Astrocyte of the hippocampus (primary cell): Measurements from ENCODE around the gene TGFBR2.

Source experiments
- DNase-seq: peaks from one replicate; pipeline ENCODE4 v3.0.0; 2011; ENCODE audit warnings: low read depth, low spot score

Gene TGFBR2

DNA sequence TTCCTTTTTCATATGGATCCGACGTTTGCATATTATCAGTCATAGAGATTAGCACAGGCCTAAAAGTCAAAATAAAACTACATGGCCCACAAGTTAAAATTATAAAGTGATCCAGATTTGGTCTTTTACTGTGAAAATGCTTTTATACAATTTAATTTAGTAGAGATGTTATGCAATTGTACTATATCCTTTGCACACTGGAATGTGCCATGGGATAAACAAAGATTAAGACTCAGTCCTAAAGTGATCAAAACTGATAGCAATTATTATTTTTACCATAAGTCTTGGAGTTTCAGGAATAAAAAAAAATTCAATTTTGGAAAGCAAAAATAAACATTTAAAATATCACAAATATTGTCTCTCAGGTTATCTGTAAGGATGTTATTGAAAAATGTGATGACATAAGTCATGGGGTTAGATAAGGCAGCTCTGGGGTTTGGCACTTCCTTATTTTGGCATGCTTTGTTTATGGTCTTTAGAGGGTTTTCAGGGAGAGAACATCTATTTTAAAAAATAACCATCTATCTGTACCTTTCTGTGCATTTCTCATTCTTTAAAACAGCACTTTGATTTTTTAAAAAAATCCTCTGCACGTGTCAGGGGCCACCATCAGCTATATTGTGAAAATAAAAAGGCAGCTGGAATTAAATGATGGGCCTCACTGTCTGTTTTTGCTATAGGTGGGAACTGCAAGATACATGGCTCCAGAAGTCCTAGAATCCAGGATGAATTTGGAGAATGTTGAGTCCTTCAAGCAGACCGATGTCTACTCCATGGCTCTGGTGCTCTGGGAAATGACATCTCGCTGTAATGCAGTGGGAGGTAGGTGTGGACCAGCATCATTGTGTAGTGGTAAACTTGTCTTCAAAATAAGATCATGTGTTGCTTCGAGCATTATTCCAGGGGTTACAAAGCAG lies 67.3 kb downstream of the TGFBR2 start:
- DNase-seq: no peak

DNA sequence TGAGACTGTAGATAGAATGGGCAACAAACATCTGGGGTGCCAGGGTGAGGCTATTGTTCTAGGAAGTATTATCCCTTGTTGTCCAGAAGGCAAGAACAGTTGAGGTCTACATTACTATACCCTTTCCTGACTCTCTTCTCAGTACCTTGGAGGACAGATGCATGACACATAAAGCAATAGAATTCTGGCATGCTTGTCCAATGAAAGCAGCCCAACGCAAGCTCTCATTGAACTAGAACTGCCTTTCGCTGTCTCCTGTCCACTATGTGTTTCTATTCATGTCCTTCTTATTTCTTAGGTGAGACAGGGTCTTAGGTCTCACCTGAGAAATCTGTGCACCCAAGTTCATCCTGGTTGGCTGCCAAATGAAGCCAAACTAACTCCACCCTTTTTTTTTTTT lies 68.6 kb downstream of the TGFBR2 start:
- DNase-seq: no peak

DNA sequence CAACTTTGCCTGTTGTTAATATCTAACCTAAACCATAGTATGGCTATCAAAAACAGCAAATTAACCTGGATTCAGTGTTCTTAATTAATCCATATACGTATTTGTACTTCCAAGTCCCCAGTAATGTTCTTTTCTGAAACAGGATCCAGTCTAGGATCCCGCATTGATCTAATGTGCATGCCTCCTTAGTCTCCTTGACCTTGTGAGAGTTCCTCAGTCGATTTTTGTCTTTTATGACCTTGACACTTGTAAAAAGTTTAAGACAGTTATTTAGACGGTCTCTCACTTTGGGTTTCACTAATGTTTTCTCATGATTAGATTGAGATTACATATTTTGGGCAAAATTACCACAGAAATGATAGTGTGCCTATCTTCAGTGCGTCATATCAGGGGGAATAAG lies 69.4 kb downstream of the TGFBR2 start:
- no peak for DNase-seq

GRCh38 chr3:30676424-30677346 lies 70.3 kb downstream of the TGFBR2 start:
- DNase-seq: no peak

DNA sequence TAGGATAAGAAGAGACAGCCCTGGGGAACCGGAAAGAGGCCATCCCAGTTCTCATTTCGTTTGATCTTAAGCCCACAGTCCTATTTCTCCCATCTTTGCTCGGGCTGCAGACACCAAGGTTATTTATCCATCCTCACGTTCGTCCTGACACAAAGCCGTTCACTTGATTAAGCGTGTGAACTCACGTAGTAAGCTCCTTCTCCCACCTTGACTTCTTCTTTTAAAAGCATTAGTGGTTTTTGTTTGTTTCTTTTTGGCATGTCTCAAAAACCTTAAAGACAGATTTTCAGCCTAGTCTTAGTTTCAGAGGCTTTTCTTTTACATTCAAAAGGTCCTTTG lies 70.9 kb downstream of the TGFBR2 start:
- no peak for DNase-seq

DNA sequence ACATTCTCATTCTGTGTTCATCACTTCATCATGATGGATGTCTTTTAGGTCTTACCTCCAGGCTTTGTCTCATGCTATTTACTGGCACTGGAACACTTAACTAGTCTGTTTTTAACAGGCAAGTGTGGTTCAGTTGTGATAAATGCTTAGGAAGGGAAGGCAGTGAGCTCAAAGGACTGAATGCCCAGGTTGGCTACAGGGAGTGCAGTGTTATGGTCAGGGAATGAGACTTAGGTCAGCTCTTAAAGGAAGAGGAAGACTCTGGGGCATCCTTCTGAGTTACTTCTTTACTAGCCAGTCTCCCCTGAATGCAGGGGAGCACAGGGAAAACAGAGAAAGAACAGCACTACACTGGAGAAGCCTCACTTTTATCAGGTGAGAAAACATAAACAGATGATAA lies 72.6 kb downstream of the TGFBR2 start:
- DNase-seq: no peak

DNA sequence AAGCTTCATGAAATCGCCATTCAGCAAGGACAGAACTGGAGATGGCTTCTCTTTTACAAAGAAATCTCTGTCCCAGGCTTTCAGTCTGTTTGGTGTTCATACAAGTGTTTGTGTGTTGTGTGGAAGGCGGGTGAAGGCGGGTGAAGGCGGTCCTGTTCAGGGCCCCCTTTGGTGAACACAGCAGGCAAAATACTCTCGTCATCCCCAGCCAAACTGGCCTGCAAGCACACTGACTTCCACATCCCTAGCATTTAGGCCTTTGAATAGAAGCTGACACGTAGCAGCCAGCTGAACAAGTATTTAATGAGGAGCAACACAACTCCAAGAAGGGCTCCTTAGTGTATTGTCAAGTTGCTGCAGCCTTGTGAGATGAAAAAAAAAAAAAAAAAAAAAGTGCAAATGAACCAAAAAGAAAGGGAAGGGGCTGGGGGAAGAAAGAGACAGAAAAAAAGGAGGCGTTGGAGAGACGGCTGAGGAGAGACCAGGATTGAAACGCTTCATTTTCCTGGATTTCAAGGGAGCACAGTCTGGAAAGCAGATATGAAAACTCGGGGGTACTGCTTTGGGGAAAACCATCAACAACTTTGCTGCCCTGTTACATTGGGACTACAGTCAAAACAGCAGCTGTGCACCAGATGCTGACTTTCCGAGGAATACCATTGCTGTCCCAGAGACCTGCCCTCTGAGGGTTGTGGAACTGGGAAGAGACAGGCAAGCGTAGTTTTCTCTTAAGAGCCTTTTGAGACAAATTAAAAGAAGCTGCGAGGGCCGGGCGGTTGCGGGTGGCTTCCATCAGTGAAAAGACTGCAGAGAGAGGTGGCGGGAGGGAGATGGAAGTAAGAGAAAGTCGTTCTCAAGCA lies 74.6 kb downstream of the TGFBR2 start:
- peak; percentile 48 for DNase-seq

DNA sequence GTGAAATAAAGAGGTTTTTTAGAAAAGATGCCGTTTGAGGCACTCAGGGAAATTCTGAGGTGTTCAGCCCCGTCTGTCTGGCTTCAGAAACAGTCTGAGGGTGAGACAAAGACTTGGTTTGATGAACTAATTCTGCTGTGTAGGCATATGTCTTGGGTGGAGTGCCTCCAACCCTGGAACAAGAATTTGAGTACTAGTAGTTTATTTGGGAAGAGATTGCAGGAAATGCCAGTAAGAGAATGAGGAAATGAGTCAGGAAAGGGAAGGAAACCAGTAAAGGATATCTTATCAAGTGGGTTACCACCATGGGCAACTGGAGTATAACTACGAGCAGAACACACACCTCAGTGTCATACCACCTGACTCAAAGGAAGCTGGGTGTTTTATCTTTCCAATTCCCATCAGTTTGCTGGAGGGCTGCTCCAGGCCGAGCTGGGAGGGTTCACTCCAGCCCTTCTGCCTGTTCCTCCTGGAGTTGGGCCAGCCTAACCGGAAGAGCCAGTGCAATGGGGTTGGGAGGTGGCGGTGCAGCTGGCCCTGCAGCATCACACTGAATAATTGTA lies 75.3 kb downstream of the TGFBR2 start:
- no peak for DNase-seq

DNA sequence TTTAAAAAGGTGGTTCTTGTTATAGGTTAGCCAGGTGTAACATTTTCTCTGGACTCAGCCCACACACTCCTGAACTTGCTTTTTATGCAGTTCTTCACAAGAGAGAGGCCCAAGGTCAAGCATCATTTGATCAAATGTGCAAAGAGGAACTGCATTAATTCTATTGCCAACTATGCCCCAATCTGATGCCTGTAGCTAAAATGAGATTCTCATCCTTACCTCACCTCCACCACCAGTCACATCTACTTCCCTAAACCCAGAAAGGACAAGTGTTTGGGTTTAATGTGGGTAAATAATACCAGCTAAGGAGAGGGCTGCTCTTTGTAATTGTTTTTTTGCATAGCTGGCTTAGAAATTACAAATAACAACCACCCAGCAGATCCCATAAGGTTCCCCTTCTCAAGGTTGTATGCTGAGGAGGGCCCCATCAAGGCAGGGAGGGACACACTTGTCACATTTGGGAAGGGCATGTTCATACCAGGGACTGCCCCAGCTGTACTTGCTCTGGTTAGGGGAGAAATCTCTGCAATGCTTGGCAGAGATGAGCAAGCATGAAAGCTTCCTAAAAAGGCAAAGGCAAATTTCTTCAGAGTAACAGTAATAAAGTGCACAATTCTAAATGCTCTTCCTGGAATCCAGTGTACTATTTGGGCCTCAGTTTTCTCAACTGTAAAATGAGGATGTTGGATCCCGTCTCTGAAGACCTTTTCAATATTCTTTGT lies 76.2 kb downstream of the TGFBR2 start:
- DNase-seq: peak; percentile 25

- no peak for DNase-seq
Measured at GRCh38 chr3:30683769-30684168, 77.4 kb downstream of the TGFBR2 start.

DNA sequence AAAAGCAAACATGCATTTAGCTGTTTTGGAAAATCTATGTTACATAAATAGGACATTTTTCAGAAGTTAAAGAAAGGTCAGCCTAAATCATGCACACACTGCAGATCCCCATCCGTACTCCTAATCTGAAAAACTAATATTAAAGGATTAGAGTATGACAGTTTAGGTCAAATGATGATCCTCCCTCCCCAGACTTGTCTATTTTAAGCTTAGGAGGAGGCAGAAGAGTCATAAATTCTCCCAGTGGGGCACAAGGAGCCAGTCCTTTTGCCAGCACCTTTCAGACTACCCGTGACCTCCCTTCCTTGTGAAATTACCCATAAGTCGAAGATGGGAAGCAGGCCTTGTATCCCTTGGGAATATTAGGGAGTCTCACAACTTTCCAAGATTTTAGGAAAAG lies 78.0 kb downstream of the TGFBR2 start:
- no peak for DNase-seq

DNA sequence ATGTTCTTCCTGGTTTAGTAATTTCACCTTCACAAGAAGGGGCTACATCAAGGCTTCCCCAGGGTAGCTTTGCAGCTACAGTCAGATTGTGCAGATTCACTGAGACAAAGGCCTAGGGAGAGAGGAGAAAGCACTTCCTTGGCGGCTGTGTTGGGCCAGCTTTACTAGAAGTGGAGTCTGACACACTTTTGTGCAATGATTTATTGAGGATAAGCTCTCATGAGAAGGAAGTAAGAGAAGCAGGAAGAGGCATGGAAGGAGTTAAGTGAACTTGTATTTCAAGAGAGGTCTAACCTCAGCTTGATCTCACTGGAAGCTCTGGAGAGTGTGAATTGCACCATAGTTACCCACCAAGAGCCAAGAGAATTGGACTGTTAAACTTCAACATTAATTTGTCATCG lies 78.9 kb downstream of the TGFBR2 start:
- DNase-seq: no peak

DNA sequence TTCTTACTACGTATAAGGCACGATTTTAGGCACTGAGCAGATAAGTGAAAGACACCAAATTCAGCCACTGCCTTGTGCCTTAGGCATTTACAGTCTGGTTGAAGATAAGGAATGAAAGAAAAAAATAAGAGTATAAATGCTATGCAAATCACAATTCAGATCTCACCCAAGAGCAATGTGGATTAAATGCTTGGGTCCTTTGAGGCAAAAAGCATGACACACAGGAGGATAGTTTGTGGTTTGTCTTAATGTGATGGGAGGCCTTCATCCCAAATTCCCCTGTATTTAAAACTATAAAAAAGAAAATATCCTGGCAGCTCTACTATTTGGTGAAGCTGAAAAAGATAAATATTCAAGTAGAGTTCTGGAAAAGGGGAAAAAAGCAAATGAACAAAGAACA lies 79.8 kb downstream of the TGFBR2 start:
- DNase-seq: peak; percentile 42

DNA sequence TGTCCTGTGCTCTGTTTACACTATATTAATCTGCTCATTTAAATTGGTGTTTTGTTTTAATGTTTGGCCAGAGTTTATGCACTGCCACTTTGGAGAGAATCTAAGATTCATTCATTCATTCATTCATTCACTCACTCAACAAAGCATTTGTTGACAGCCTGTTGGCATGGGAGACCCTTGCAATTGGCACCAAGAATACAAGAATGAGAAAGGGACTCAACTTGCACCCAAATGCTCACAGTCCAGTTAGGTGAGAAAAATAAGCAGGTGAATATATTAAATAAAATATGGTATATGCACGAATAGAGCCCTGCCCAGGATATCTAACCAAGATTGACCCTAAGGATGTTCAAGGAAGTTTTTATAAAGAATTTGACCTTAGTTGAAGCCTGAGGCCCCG lies 80.4 kb downstream of the TGFBR2 start:
- DNase-seq: no peak

GRCh38 chr3:30687930-30688570 lies 81.6 kb downstream of the TGFBR2 start:
- no peak for DNase-seq

DNA sequence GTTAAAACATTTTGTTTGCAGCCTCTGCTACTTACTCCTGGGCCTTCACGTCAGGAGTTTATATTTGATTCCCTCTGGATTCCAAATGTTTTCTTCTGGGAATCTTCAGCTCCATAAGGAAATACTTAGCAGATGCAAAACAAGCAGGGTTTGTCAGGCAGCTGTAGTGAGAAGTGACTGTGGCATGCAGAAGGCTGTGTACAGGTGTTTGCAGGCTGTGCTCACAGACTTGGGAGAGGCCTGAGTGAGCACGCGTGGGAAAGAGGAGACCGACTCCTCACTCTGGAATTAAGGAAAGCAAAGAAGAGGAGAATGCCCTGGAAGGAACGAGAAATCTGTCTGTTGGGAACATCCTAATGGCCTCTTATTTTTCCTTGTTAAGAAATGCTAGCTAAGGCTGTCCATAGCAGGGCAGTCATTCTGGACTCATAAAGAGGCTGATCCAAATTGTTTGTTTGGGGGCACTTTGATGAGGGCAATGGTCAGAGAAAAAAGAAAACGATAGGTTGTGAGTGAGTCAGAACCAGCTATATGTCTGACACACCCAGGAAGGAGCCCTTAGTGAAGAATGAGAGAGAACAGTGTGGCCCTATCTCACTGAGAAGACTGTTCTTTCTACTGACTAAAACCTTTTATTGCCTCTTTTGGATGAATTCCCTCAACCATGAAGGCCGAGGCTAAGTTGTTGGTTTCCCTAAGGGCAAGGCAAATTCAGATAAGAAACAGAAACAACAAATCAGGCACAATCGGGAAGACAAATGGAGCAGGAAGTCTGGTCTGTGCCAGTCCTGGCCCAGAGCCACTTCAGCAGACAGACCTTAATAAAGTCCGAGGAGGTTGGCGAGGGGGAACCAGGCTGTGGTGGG lies 82.6 kb downstream of the TGFBR2 start:
- DNase-seq: peak; percentile 68

DNA sequence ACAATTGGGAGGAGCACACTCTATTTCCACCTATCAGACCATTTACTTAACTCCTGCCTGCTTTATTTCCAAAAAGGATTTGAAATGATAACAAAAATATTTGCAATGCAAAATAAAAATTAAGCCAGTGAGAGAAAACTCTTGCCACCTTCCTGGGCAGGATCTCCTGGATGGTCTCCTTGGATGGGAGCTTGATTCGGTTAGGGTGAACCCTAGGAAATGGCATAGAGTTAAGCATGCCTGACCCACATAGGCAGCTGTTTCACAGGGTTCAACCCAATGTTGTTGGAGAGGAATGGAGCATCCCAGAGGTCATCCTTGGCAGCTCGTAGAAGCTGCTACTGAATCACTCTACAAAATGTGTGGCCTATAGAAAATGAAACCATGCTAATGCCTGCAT lies 83.8 kb downstream of the TGFBR2 start:
- DNase-seq: no peak

DNA sequence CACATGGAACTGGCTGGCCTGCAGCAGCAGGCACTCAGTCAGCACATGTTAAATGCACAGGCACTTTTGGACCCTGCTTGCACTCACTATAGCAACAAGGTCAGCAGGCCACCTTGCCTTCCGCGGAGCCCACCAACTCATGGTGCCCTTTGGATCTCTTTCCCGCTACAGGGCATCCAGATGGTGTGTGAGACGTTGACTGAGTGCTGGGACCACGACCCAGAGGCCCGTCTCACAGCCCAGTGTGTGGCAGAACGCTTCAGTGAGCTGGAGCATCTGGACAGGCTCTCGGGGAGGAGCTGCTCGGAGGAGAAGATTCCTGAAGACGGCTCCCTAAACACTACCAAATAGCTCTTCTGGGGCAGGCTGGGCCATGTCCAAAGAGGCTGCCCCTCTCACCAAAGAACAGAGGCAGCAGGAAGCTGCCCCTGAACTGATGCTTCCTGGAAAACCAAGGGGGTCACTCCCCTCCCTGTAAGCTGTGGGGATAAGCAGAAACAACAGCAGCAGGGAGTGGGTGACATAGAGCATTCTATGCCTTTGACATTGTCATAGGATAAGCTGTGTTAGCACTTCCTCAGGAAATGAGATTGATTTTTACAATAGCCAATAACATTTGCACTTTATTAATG lies 85.0 kb downstream of the TGFBR2 start:
- no peak for DNase-seq

GRCh38 chr3:30691944-30692343 lies 85.5 kb downstream of the TGFBR2 start:
- no peak for DNase-seq
